Measurements from ENCODE around the gene PPP1R15A. TPM values are rescaled to one million over a fixed set of nuclear protein-coding genes. Genes with fewer than 3 reads are reported as not detected.

Gene PPP1R15A
- total RNA-seq, 1 donor from 2014 or later = 10.6 TPM

DNA sequence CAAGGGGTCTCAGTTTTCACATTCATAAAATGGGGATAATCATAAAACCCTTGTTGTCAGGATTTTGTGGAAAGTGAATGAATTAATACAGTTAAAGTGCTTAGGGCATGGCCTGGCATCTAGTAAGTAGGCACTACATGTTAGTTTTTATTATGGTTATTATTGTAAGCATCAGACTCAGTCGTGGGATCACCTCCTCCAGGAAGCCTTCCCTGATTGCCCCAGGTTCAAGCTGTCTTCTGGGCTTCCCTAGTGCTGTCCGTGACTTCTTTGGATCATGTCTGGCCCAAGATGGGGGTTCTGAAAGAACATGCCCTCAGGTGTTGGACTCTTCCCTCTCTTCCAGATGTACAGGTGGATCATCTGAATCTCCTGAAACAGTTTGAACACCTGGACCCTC is 38.6 kb downstream of the PPP1R15A start:
- H3K36me3 ChIP-seq = no peaks in the 10 kb centered on the region

DNA sequence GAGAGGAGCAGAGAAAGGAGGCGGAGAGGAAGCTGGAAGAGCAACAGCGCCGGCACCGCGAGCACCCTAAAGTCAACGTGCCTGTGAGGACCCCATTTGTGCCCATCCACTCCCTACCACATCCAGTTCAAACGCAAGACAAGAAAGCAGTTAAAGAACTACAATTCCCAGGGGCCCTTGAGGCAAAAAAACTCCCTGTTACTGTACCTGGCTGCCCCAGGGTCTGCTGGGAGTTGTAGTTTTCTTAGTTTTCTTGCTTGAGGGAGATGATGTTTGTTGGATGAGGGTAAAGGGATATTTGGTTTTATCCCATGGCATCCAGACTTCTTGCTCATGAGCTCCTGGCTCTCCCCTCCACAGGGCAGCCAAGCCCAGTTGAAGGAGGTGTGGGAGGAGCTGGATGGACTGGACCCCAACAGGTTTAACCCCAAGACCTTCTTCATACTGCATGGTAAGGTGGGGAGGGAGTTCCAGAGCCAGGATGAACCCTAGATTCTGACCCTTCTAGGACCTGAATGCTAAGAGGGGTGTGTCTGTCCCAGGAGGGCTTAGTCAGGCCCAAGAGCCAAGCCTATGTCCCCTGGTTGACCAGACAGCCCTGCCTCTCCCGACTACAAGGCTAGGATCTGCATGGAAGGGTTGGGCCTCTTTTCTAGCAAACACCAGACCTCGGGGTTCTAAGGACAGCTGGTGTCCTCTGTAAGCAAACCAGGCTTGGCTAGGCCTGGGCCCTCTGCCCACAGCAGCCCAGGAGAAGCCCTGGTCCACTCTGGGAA is 41.1 kb downstream of the PPP1R15A start:
- peaks cover 32% of the 10 kb centered on the region for H3K36me3 Mint-ChIP-seq
- H3K27ac ChIP-seq = no peak overlapping the region

More for the DNA sequence above, 38.6 kb downstream of the PPP1R15A start:
- Histone ChIP-seq H3K9ac (no peak overlapping the region), H3F3A (ENCODE audit: low read depth) (no peaks in the 10 kb centered on the region), H3K79me2 (ENCODE audit: low read depth) (no peaks in the 10 kb centered on the region), H3K9me3 (ENCODE audit: low read depth) (no peaks in the 10 kb centered on the region), H3K27me3 (no peaks in the 10 kb centered on the region), H3K4me3 (no peak overlapping the region), H3K4me1 (no peaks in the 10 kb centered on the region), H2AFZ (replicated peaks) (no peak overlapping the region), H3K4me2 (no peak overlapping the region), H4K20me1 (ENCODE audit: low read depth) (no peaks in the 10 kb centered on the region), H3K27ac (no peak overlapping the region)
- no peaks in the 10 kb centered on the region for H3K9me3 Mint-ChIP-seq
- peaks cover 30% of the 10 kb centered on the region for H3K36me3 Mint-ChIP-seq
- H3K27ac Mint-ChIP-seq = no peak overlapping the region
- no peak overlapping the region for H3K4me3 Mint-ChIP-seq
- peaks cover 2% of the 10 kb centered on the region for H3K27me3 Mint-ChIP-seq (ENCODE audit: insufficient read depth, low read depth)
- TF ChIP-seq EZH2 (IDR thresholded peaks at IDR 0.05) = no peak
- TF ChIP-seq EZH2phosphoT487 (IDR thresholded peaks at IDR 0.05) = no peak
- TF ChIP-seq, protein P1, sequence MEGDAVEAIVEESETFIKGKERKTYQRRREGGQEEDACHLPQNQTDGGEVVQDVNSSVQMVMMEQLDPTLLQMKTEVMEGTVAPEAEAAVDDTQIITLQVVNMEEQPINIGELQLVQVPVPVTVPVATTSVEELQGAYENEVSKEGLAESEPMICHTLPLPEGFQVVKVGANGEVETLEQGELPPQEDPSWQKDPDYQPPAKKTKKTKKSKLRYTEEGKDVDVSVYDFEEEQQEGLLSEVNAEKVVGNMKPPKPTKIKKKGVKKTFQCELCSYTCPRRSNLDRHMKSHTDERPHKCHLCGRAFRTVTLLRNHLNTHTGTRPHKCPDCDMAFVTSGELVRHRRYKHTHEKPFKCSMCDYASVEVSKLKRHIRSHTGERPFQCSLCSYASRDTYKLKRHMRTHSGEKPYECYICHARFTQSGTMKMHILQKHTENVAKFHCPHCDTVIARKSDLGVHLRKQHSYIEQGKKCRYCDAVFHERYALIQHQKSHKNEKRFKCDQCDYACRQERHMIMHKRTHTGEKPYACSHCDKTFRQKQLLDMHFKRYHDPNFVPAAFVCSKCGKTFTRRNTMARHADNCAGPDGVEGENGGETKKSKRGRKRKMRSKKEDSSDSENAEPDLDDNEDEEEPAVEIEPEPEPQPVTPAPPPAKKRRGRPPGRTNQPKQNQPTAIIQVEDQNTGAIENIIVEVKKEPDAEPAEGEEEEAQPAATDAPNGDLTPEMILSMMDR (IDR thresholded peaks at IDR 0.05) = no peak
- no peaks in the 10 kb centered on the region for H3K4me1 Mint-ChIP-seq
- DNase-seq (ENCODE audit: low spot score) = no peak

DNA sequence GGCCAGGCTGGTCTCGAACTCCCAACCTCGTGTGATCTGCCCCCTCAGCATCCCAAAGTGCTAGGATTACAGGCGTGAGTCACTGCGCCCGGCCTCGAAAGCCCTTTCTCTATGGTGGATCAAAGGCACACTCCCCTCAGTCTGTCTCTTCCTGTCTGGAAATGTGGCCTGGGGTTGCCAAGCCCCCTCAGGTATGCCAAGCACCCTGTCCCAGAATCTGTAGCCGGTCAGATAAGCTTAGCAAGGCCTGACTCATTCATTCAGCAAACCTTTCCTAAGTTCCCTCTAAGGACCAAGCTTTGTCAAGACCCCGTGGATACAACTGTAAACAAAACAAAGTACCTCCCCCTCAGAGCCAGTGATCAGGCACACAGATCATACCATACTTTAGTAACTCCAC is 42.0 kb downstream of the PPP1R15A start:
- no peaks in the 10 kb centered on the region for H3K4me1 ChIP-seq
- no peaks in the 10 kb centered on the region for H3K27me3 ChIP-seq
- no peaks in the 10 kb centered on the region for H3K36me3 ChIP-seq

More for the DNA sequence above, 41.1 kb downstream of the PPP1R15A start:
- no peaks in the 10 kb centered on the region for H4K20me1 ChIP-seq (ENCODE audit: low read depth)
- Mint-ChIP-seq H3K4me3 (no peak overlapping the region), H3K27ac (no peak overlapping the region), H3K9me3 (no peaks in the 10 kb centered on the region), H3K27me3 (ENCODE audit: insufficient read depth, low read depth) (peaks cover 2% of the 10 kb centered on the region), H3K4me1 (no peaks in the 10 kb centered on the region)
- no peak overlapping the region for H2AFZ ChIP-seq (replicated peaks)
- no peaks in the 10 kb centered on the region for H3K79me2 ChIP-seq (ENCODE audit: low read depth)
- DNase-seq (ENCODE audit: low spot score) = peak; percentile 59
- TF ChIP-seq EZH2phosphoT487 (IDR thresholded peaks at IDR 0.05) (no peak), EZH2 (IDR thresholded peaks at IDR 0.05) (no peak)
- TF ChIP-seq, protein P1 (IDR thresholded peaks at IDR 0.05) = no peak
- H3K27me3 ChIP-seq = no peaks in the 10 kb centered on the region
- no peak overlapping the region for H3K4me2 ChIP-seq
- no peak overlapping the region for H3K9ac ChIP-seq
- H3K4me3 ChIP-seq = no peak overlapping the region
- H3K9me3 ChIP-seq (ENCODE audit: low read depth) = no peaks in the 10 kb centered on the region
- no peaks in the 10 kb centered on the region for H3K4me1 ChIP-seq
- H3K36me3 ChIP-seq = no peaks in the 10 kb centered on the region
- H3F3A ChIP-seq (ENCODE audit: low read depth) = no peaks in the 10 kb centered on the region

More for the DNA sequence above, 42.0 kb downstream of the PPP1R15A start:
- Mint-ChIP-seq H3K4me3 (peak overlapping the region; percentile 50), H3K27me3 (ENCODE audit: insufficient read depth, low read depth) (peaks cover 2% of the 10 kb centered on the region), H3K9me3 (no peaks in the 10 kb centered on the region), H3K4me1 (no peaks in the 10 kb centered on the region), H3K36me3 (peaks cover 37% of the 10 kb centered on the region), H3K27ac (no peak overlapping the region)
- TF ChIP-seq, protein P1 (IDR thresholded peaks at IDR 0.05) = no peak
- TF ChIP-seq EZH2phosphoT487 (IDR thresholded peaks at IDR 0.05) = no peak
- no peak for TF ChIP-seq EZH2 (IDR thresholded peaks at IDR 0.05)
- no peak for DNase-seq (ENCODE audit: low spot score)
- Histone ChIP-seq H3K27ac (no peak overlapping the region), H3K79me2 (ENCODE audit: low read depth) (no peaks in the 10 kb centered on the region), H3K4me2 (no peak overlapping the region), H3K4me3 (no peak overlapping the region), H3F3A (ENCODE audit: low read depth) (no peaks in the 10 kb centered on the region), H4K20me1 (ENCODE audit: low read depth) (no peaks in the 10 kb centered on the region), H2AFZ (replicated peaks) (no peak overlapping the region), H3K9ac (no peak overlapping the region), H3K9me3 (ENCODE audit: low read depth) (no peaks in the 10 kb centered on the region)
